CD4-positive, alpha-beta memory T cell (primary cell): ENCODE results near the gene EFCAB5. TPM values are rescaled to one million over a fixed set of nuclear protein-coding genes. Genes with fewer than 3 reads are reported as not detected.

Experiments used
- CTCF ChIA-PET: fragments of 350-600 bp; sonication (Branson Sonifier 250); formaldehyde crosslinking; loops from one replicate; lab custom pipeline; 2021; ENCODE audit warnings: inconsistent platforms; ENCODE audit not compliant: partially characterized antibody; lab: Charles Lee
- POLR2A ChIA-PET: fragments of 350-600 bp; sonication (Branson Sonifier 250); formaldehyde crosslinking; loops from one replicate; lab custom pipeline; 2021; ENCODE audit not compliant: partially characterized antibody; lab: Charles Lee
- DNase-seq, 5 donors: peaks; one replicate each; pipeline versions ENCODE4 v3.0.0 to v3.0.0-alpha.2; 2020 to 2022; ENCODE audit warnings: mixed read lengths in 1 of 5
- H3K27ac ChIP-seq: one replicate; pipeline ENCODE4 v1.7.0; 2013; ENCODE audit warnings: low read depth, low read length
- H3K27me3 ChIP-seq: 2 replicates; pipeline ENCODE4 v1.7.0; 2013; ENCODE audit warnings: mild to moderate bottlenecking, low read length, moderate library complexity; ENCODE audit not compliant: insufficient read depth
- H3K36me3 ChIP-seq: 2 replicates; pipeline ENCODE4 v1.7.0; 2013; ENCODE audit warnings: mild to moderate bottlenecking, low read length, moderate library complexity; ENCODE audit not compliant: insufficient read depth
- H3K4me1 ChIP-seq: 2 replicates; pipeline ENCODE4 v1.7.0; 2013; ENCODE audit warnings: mild to moderate bottlenecking, low read length, moderate library complexity; ENCODE audit not compliant: insufficient read depth
- H3K4me3 ChIP-seq, 2 donors: one replicate each; pipeline ENCODE4 v1.7.0; 2013; ENCODE audit warnings: low read length in 2 of 2, mild to moderate bottlenecking in 1 of 2
- H3K9me3 ChIP-seq, 2 donors: one replicate each; pipeline ENCODE4 v1.7.0; 2013; ENCODE audit warnings: low read length in 2 of 2, control low read depth in 1 of 2; ENCODE audit not compliant: control insufficient read depth in 1 of 2
- H3K27ac Mint-ChIP-seq, 7 donors: one replicate each; pipeline ENCODE4 v1.8.0; 2020 to 2021; ENCODE audit warnings: mixed read lengths in 7 of 7, mild to moderate bottlenecking in 6 of 7, inconsistent platforms in 3 of 7, moderate library complexity in 3 of 7
- H3K27me3 Mint-ChIP-seq, 2 donors: one replicate each; pipeline ENCODE4 v1.8.0; 2020 to 2021; ENCODE audit warnings: mixed read lengths in 2 of 2
- H3K36me3 Mint-ChIP-seq, 2 donors: one replicate each; pipeline ENCODE4 v1.8.0; 2020 to 2021; ENCODE audit warnings: mixed read lengths in 2 of 2, inconsistent platforms in 1 of 2, mild to moderate bottlenecking in 1 of 2
- H3K4me1 Mint-ChIP-seq, 4 donors: one replicate each; pipeline ENCODE4 v1.8.0; 2020 to 2021; ENCODE audit warnings: mixed read lengths in 4 of 4, mild to moderate bottlenecking in 1 of 4
- H3K4me3 Mint-ChIP-seq, 8 donors: one replicate each; pipeline ENCODE4 v1.8.0; 2020 to 2021; ENCODE audit warnings: mixed read lengths in 8 of 8, mild to moderate bottlenecking in 7 of 8, moderate library complexity in 6 of 8, inconsistent platforms in 3 of 8
- H3K9me3 Mint-ChIP-seq, 8 donors: one replicate each; pipeline ENCODE4 v1.8.0; 2020 to 2021; ENCODE audit warnings: mixed read lengths in 8 of 8, mild to moderate bottlenecking in 5 of 8, inconsistent platforms in 3 of 8, moderate library complexity in 1 of 8
- intact Hi-C: fragments of 100-400 bp; cut with micrococcal nuclease; formaldehyde crosslinking; loops from one replicate; pipeline ENCODE4 v1.15.1; 2023
- polyA plus RNA-seq, 2 donors: library from polyadenylated mRNA; unstranded; fragments of 300-500 nt; fragmentation: Illumina TruSeq; gene quantifications; one replicate each; pipeline ENCODE4 v1.2.3, GENCODE V29; 2021
- total RNA-seq, 2 experiments: library from RNA; stranded (reverse); gene quantifications; one replicate each; pipeline ENCODE4 v1.2.3, GENCODE V29; 2021

Gene EFCAB5
- total and polyA plus RNA-seq, 4 experiments from 2014 or later, result 0.39 to 4.7 (median 1.7) TPM

- H3K4me3 Mint-ChIP-seq, result no peak overlapping the region
- Histone ChIP-seq H3K9me3 (no peaks in the 10 kb centered on the region), H3K4me1 (no peaks in the 10 kb centered on the region), H3K4me3 (no peak overlapping the region), H3K27me3 (no peaks in the 10 kb centered on the region), H3K36me3 (no peaks in the 10 kb centered on the region), H3K27ac (no peak overlapping the region)
- intact Hi-C loops, result no loop called here
- no peaks in the 10 kb centered on the region for H3K27me3 Mint-ChIP-seq
- no peaks in the 10 kb centered on the region for H3K36me3 Mint-ChIP-seq
- no peaks in the 10 kb centered on the region for H3K9me3 Mint-ChIP-seq
- no peak overlapping the region for H3K27ac Mint-ChIP-seq
- POLR2A ChIA-PET, result no interaction called here
- CTCF ChIA-PET, result no interaction called here
- no peak for DNase-seq
- no peaks in the 10 kb centered on the region for H3K4me1 Mint-ChIP-seq
These were observed 31.6 kb downstream of the EFCAB5 start for GRCh38 chr17:29973005-29973404.

- Histone ChIP-seq H3K27me3 (no peaks in the 10 kb centered on the region), H3K4me3 (no peak overlapping the region), H3K4me1 (no peaks in the 10 kb centered on the region), H3K9me3 (no peaks in the 10 kb centered on the region), H3K27ac (no peak overlapping the region), H3K36me3 (no peaks in the 10 kb centered on the region)
- no peak for DNase-seq
- Mint-ChIP-seq H3K9me3 (no peaks in the 10 kb centered on the region), H3K4me3 (no peak overlapping the region), H3K27me3 (no peaks in the 10 kb centered on the region), H3K36me3 (no peaks in the 10 kb centered on the region), H3K4me1 (no peaks in the 10 kb centered on the region), H3K27ac (no peak overlapping the region)
- POLR2A ChIA-PET, result no interaction called here
- intact Hi-C loops, result no loop called here
- CTCF ChIA-PET, result no interaction called here
These were observed 36.4 kb downstream of the EFCAB5 start for GRCh38 chr17:29977836-29978235.

- no peaks in the 10 kb centered on the region for H3K9me3 ChIP-seq
- H3K27ac ChIP-seq, result no peak overlapping the region
- H3K4me1 ChIP-seq, result no peaks in the 10 kb centered on the region
- H3K9me3 Mint-ChIP-seq, result peaks cover 0 to 6% (median 2%) of the 10 kb centered on the region in 8 donors
- ChIA-PET CTCF (interaction anchor here (1.1 kb wide), 1 partner anchor 176 kb away, joined by 3 read pairs; no protein-coding TSS in a partner anchor), POLR2A (no interaction called here)
- H3K27ac Mint-ChIP-seq, result no peak overlapping the region
- peaks cover 0 to 3% of the 10 kb centered on the region in 2 donors for H3K27me3 Mint-ChIP-seq
- no peaks in the 10 kb centered on the region for H3K27me3 ChIP-seq
- H3K4me3 ChIP-seq, result no peak overlapping the region
- H3K36me3 Mint-ChIP-seq, result peaks cover 0 to 1% of the 10 kb centered on the region in 2 donors
- no peak for DNase-seq
- intact Hi-C loops, result no loop called here
- H3K4me1 Mint-ChIP-seq, result no peaks in the 10 kb centered on the region
- no peak overlapping the region for H3K4me3 Mint-ChIP-seq
- H3K36me3 ChIP-seq, result no peaks in the 10 kb centered on the region
These were observed 38.8 kb downstream of the EFCAB5 start for GRCh38 chr17:29980261-29980660.

GRCh38 chr17:29982991-29983653 is 41.7 kb downstream of the EFCAB5 start:
- ChIA-PET POLR2A (no interaction called here), CTCF (no interaction called here)
- no peak overlapping the region for H3K27ac Mint-ChIP-seq
- H3K27me3 Mint-ChIP-seq, result peaks cover 3 to 6% of the 10 kb centered on the region in 2 donors
- H3K27ac ChIP-seq, result no peak overlapping the region
- H3K36me3 ChIP-seq, result no peaks in the 10 kb centered on the region
- no peak for DNase-seq
- H3K9me3 Mint-ChIP-seq, result peaks cover 0 to 10% (median 7%) of the 10 kb centered on the region in 8 donors
- intact Hi-C loops, result no loop called here
- H3K27me3 ChIP-seq, result no peaks in the 10 kb centered on the region
- H3K9me3 ChIP-seq, result no peaks in the 10 kb centered on the region
- H3K4me1 ChIP-seq, result no peaks in the 10 kb centered on the region
- H3K4me3 Mint-ChIP-seq, result no peak overlapping the region
- peaks cover 0 to 1% of the 10 kb centered on the region in 2 donors for H3K36me3 Mint-ChIP-seq
- H3K4me1 Mint-ChIP-seq, result no peaks in the 10 kb centered on the region
- no peak overlapping the region for H3K4me3 ChIP-seq

GRCh38 chr17:29996458-29996857 is 55.0 kb downstream of the EFCAB5 start:
- ChIA-PET POLR2A (no interaction called here), CTCF (no interaction called here)
- no peaks in the 10 kb centered on the region for H3K36me3 Mint-ChIP-seq
- H3K4me1 ChIP-seq, result peaks cover 5% of the 10 kb centered on the region
- intact Hi-C loops, result no loop called here
- H3K9me3 Mint-ChIP-seq, result peaks cover 0 to 14% (median 4%) of the 10 kb centered on the region in 8 donors
- no peaks in the 10 kb centered on the region for H3K27me3 Mint-ChIP-seq
- H3K4me3 Mint-ChIP-seq, result no peak overlapping the region
- no peak overlapping the region for H3K4me3 ChIP-seq
- H3K36me3 ChIP-seq, result no peaks in the 10 kb centered on the region
- H3K4me1 Mint-ChIP-seq, result peaks cover 5 to 11% (median 9%) of the 10 kb centered on the region in 4 donors
- peak overlapping the region in 1 of 7 donors; percentile 45 for H3K27ac Mint-ChIP-seq
- no peaks in the 10 kb centered on the region for H3K27me3 ChIP-seq
- no peak overlapping the region for H3K27ac ChIP-seq
- no peak for DNase-seq
- no peaks in the 10 kb centered on the region for H3K9me3 ChIP-seq

- Mint-ChIP-seq H3K27me3 (no peaks in the 10 kb centered on the region), H3K27ac (peak overlapping the region in 5 of 7 donors; percentile 9 to 92 (median 58)), H3K36me3 (no peaks in the 10 kb centered on the region), H3K4me1 (peaks cover 5 to 11% (median 9%) of the 10 kb centered on the region in 4 donors), H3K9me3 (no peaks in the 10 kb centered on the region), H3K4me3 (peak overlapping the region; percentile 9 to 76 (median 64))
- H3K27me3 ChIP-seq, result no peaks in the 10 kb centered on the region
- DNase-seq, result peak in 2 of 5 donors; percentile 1 to 2
- no peak overlapping the region for H3K4me3 ChIP-seq
- no peaks in the 10 kb centered on the region for H3K9me3 ChIP-seq
- no peak overlapping the region for H3K27ac ChIP-seq
- intact Hi-C loops, result loop anchor here (1.0 to 2.0 kb wide), 2 partner anchors 193 to 419 kb away; no protein-coding TSS in a partner anchor
- peaks cover 5% of the 10 kb centered on the region for H3K4me1 ChIP-seq
- ChIA-PET POLR2A (interaction anchor here (0.6 to 1.1 kb wide), 2 partner anchors 193 to 254 kb away, joined by 3 read pairs; no protein-coding TSS in a partner anchor), CTCF (interaction anchor here (0.8 to 3.0 kb wide), 6 partner anchors 21 to 361 kb away, joined by 4 to 14 read pairs (median 4); no protein-coding TSS in a partner anchor)
- no peaks in the 10 kb centered on the region for H3K36me3 ChIP-seq
These were observed 58.7 kb downstream of the EFCAB5 start for GRCh38 chr17:30000001-30000754.

- Histone ChIP-seq H3K4me1 (peaks cover 5% of the 10 kb centered on the region), H3K27ac (no peak overlapping the region), H3K9me3 (no peaks in the 10 kb centered on the region), H3K27me3 (no peaks in the 10 kb centered on the region), H3K36me3 (no peaks in the 10 kb centered on the region), H3K4me3 (no peak overlapping the region)
- Mint-ChIP-seq H3K4me1 (peaks cover 5 to 11% (median 9%) of the 10 kb centered on the region in 4 donors), H3K27ac (peak overlapping the region in 5 of 7 donors; percentile 2 to 92 (median 60)), H3K9me3 (peaks cover 0 to under 1% (median 0%) of the 10 kb centered on the region in 8 donors), H3K4me3 (peak overlapping the region in 6 of 8 donors; percentile 6 to 76 (median 72)), H3K27me3 (no peaks in the 10 kb centered on the region), H3K36me3 (no peaks in the 10 kb centered on the region)
- ChIA-PET POLR2A (interaction anchor here (1.1 kb wide), 1 partner anchor 193 kb away, joined by 3 read pairs; no protein-coding TSS in a partner anchor), CTCF (interaction anchor here (1.2 to 3.0 kb wide), 6 partner anchors 20 to 361 kb away, joined by 4 to 14 read pairs (median 4); no protein-coding TSS in a partner anchor)
- no peak for DNase-seq
- intact Hi-C loops, result loop anchor here (1.0 to 2.0 kb wide), 2 partner anchors 194 to 420 kb away; no protein-coding TSS in a partner anchor
These were observed 59.4 kb downstream of the EFCAB5 start for GRCh38 chr17:30000755-30001257.
